ENCODE results near the gene ASPDH.
A peak's percentile ranks its signal among the peaks of the same experiment; 100 is the strongest.

Gene ASPDH

DNA sequence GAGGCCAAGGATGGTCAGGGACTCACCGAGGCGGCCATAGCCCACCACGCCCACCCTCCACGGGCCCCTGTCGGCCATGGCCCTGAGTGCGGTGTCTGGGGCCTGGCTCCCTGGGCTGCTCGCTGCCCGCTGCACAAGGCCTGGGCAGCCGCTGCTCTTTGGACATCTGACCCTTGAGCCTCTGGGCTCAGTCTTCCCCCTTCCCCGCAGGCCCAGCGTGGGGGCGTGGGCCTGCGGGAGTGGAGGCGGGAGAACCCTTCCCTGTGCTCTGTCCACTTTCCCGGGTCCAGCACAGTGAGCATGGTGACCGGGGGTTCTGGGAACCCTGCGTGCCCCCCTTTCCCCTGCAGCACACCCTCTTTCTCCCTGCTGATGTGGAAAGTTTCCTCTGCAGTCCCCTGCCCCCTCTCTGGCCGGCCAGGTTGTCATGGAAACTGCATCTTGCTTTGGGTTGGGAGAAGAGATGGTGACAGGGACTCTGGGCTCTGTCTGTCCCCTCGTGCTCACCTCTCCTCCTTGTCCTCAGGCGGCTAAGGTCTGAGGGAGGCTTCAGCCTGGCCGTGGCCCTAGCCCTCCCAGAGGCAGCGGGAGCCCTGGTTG, at the start of gene ASPDH:
ASPDH (minus strand) TSS at position 168 of the 600 bp plus-strand sequence; CDS start at position 78, 90 bp downstream.
- no peak for DNase-seq (ENCODE audit: low read depth in 2 of 2)

DNA sequence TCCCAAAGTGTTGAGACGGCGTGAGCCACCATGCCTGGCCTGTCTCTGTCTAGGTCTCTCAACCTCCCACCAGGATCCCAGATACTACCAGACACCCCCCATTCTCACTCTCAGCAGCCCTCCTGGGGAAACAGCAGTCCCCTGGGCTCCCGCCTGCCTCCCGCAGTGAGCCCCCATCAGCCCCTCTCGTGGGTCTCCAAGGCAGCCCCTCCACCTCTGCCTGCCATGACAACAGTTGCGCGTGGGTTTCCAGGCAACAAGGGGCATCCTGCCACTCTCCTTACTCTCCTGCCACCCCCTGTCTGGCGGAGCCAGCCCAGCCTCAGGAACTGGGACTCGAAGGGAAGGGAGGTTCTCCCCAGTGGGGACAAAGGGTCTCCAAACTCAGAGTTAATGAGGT, 49.3 kb upstream of the ASPDH start:
- DNase-seq (ENCODE audit: low read depth in 2 of 2): no peak

DNA sequence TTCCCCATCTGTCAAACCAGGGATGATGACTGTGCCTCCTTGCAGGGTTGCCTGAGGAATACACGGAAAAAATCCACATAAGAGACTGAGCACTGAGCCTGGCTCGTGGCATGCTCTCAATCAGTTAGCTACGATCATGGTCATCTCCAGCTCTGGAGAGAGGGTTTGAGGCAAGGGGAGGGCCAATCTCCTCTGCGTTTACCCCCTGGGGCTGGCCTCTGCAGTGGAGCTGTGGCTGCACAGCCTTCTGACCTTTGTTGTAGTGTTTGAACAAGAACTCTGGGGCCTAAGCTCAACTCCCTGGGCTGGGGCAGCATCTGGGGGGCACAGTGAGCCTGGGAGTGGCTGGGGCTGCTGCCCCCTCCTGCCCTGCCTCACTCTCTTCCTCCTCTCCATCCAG, 48.6 kb upstream of the ASPDH start:
- no peak for DNase-seq (ENCODE audit: low read depth in 2 of 2)

DNA sequence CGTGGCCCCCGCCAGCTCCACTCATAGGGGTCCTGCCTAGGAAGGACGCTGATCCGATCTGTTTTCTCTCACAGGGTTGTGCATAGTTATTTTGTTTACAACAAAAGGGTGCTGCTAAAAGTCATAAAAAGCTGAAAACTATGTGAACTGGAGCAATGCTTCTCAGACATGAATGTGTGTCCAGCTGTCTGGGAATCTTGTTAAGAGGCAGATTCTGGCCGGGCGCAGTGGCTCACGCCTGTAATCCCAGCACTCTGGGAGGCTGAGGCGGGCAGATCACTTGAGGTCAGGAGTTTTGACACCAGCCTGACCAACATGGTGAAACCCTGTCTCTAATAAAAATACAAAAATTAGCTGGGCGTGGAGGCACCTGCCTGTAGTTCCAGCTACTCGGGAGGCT, 45.9 kb upstream of the ASPDH start:
- DNase-seq (ENCODE audit: low read depth in 2 of 2): no peak

DNA sequence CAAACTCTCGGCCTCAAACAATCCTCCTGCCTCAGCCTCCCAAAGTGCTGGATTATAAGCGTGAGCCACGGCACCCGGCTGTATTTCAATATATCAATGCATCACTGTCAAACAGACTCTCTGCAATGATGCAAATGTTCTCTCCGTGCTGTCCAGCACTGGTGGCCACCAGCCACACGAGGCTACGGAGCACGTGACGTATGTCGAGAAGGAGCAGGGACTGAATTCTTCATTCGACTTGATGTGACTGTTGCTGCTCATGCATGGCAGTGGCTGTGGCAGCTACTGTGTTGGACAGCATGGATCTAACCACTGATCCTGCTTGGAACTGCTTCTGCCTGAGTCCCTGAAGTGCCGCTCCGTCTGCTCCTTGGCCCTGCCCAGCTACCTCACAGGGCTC, 44.7 kb upstream of the ASPDH start:
- no peak for DNase-seq (ENCODE audit: low read depth in 2 of 2)

DNA sequence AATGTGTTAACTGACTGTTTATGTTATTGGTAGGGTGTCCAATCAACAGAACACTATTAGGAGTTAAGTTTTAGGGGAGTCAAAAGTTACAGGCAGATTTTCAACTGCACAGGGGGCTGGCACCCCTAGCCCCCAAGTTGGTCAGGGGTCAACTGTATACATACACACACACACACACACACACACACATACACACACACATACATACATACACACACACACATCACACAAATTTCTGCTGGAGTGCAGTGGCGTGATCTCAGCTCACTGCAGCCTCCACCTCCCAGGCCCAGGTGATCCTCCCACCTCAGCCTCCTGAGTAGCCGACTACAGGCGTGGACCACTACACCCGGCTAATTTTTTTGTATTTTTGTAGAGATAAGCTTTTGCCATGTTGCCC, 44.3 kb upstream of the ASPDH start:
- DNase-seq (ENCODE audit: low read depth in 2 of 2): no peak

DNA sequence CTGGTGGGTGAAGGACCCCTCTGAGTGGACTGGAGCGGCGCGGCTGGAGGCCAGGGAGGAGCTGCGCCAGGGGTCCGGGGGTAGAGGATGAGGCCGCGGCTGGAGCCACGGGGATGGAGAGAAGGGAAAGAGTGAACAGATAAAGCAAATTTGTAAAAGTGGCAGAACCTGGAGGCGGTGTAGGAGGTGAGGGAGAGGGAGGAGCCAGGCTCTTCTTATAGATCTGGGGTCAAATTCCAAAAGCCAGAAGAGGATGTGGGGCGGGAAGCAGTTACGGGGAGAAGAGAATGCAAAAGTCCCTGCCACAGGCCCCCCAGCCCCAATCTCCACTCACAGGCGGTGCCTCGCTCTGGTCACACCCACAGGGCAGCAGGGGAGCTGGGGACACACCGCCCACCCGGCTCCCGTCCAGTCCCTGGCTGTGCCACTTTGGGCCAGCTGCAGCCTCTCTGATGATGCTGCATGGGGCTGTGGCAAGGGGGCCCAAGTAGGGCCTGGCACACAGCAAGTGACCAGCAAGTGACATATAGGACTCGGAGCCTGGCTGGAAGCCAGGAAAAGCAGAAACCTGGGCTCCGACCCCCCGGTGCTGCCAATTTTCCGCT, 43.4 kb upstream of the ASPDH start:
- DNase-seq (ENCODE audit: low read depth in 2 of 2): no peak

DNA sequence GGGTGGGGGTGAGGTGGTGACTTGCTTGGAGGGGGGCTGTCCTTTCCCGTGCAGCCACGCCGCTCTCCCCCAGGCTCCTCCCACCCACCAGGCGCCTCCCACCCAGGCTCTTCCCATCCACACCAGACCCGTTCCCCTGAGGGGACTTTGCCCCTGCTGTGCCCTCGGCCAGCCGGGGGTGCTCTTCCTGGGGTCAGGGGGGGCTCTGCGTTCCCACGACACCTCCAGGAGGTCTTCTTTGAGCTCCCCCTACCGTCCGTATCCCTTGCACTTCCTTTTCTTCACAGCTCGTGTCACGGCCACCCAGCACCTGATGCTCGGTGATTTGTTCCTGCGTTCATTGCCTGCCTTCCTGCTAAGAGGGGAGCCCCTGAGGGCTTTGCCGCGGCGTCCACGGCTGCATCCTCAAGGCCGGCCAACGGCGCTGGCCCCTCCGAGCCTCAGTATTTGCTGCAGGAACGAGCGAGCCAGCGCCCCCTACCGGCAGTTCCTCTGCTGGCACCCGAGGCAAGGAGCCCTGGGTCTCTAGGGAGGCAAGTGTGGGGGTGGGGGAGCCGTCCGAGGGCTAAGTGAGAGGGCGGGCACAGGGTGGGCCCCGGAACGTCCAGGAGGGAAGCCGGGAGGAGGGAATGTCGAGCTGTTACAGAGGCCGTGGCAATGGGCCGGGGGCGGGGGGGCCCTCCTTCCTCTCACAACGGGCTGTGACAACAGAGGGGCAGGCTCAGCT, 42.7 kb upstream of the ASPDH start:
- peak; percentile 33 to 59 for DNase-seq (ENCODE audit: low read depth in 2 of 2)

DNA sequence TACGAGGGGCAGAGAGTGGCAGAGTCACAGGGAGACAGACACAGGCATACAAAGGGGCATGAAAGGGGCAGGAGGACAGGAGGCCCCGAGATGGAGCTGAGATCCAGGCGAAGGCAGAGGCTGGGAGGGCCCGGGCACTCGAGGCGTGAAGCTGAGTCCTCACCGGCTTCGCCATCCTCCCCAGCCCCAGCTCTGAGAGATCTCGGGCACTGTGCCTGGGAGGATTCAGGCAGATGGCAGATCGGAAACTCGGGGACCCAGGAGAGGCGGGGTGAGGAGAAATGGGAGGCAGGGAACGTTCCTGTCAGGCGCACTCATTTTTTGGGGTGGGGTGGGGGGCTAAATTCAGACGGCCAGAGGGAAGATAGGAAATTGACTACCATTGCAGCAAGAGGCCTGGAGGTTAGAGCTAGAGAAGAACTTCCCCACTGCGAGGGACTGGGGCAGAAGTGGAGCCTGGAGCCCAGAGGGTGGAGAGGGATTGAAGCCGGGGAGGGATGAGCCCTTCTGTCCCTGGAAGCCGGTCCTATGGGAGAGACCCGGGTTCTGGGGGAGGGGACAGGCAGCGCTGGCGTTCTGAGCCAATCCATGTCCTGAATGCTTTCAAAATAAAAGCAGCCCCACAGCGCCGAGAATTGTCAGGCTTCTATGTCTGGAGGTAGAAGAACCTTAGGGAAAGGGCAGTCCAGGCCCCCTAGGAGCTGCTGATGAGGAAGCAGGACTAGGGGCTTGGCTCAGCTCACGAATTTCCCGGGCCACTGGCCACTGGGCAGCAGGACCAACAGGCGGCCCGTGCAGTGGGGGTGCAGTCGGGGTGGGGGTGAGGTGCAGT, 42.0 kb upstream of the ASPDH start:
- DNase-seq (ENCODE audit: low read depth in 2 of 2): no peak

DNA sequence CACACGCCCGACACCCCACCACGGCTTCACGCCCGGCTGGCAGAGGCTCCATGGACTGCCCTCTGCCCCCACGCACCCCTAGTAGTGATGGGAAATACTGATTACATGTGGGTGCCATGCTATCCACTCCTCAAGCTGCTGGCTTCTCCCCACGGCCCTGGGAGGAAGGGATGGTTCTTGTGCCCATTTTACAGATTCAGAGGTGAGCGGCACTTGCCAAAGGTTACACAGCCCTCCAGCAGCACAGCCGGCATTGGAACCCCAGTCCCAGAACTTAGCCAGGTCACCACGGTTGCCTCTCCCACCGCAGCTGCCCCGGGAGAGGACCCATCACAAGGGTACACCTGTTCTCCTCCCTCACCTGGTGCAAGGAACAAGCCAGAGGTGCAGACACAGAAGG, 41.3 kb upstream of the ASPDH start:
- DNase-seq (ENCODE audit: low read depth in 2 of 2): no peak

DNA sequence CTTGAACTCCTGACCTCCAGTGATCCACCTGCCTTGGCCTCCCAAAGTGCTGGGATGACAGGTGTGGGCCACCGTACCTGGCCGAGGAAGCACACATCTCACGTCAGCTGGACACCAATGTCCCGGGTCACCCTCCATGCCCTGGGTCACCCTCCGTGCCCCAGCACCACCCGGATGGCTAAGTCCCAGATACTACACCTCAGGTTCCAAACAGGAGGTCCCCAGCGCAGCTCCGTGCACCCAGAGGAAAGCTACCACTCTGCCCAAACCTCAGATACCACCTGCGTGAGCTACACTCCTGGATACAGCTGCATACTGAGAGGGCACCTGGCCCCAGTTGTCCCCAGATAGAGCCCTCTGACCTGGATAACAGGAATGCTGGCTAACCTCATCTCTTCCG, 40.5 kb upstream of the ASPDH start:
- no peak for DNase-seq (ENCODE audit: low read depth in 2 of 2)

DNA sequence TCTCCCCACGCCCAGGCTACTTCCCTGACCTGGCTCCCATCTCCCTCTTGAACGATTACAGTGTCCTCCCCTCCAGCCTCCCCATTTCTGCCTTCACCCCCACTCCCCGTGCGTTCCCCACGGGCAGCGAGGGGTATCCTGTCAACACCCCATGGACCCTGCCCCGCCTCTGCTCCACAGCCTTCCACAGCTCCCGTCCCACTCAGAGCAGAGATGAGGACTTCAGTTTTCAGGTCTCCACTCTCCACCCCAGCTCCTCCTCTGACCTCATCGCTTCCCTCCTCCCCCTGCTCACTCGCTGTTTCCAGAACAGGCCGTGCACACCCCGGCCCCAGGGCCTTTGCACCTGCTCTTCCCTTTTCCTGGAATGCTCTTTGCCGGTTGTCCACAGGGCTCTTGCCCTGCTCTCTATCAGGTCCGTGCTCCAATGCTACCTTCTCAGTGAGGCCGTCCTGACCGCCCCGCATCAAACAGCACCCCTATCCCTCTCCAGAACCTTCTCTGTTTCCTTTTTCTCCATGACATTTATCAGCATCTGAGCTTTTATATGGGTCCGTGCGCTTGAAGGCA, 39.5 kb upstream of the ASPDH start:
- no peak for DNase-seq (ENCODE audit: low read depth in 2 of 2)

DNA sequence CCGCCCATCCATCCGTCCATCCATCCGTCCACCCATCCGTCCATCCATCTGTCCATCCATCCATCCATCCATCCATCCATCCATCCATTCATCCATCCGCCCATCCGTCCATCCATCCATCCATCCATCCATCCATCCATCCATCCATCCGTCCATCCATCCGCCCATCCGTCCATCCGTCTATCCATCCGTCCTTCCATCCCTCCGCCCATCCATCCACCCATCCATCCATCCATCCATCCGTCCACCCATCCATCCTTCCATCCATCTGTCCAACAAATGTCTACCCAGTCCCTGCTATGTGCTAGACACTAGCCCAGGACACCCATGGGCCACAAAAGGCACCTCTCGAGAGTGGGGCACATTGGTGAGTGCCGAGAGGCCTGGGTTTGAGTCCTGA, 38.8 kb upstream of the ASPDH start:
- DNase-seq (ENCODE audit: low read depth in 2 of 2): no peak

DNA sequence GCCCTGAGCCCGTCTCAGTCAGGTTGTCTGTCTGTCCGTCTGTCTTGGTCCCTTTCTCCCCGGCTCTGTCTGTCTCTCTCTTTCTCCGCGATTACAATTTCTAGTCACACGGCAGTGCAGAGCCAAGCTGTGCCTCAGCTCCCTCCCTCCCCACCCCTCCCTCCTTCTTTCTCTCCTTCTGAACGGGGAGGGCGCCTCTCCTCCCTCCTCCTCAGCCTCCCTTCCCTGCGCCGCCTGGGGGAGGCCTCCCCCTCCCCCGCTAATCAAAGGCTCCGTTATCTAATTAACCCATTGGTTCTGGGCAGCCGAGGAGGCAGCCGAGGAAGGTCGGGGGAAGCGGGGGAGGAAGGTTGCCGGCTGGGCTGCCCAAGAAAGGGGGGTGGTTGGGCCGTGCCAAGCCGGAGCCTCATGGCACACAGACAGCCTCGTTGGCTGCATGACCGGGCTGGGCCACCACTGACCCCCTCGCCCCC, 38.0 kb upstream of the ASPDH start:
- no peak for DNase-seq (ENCODE audit: low read depth in 2 of 2)

DNA sequence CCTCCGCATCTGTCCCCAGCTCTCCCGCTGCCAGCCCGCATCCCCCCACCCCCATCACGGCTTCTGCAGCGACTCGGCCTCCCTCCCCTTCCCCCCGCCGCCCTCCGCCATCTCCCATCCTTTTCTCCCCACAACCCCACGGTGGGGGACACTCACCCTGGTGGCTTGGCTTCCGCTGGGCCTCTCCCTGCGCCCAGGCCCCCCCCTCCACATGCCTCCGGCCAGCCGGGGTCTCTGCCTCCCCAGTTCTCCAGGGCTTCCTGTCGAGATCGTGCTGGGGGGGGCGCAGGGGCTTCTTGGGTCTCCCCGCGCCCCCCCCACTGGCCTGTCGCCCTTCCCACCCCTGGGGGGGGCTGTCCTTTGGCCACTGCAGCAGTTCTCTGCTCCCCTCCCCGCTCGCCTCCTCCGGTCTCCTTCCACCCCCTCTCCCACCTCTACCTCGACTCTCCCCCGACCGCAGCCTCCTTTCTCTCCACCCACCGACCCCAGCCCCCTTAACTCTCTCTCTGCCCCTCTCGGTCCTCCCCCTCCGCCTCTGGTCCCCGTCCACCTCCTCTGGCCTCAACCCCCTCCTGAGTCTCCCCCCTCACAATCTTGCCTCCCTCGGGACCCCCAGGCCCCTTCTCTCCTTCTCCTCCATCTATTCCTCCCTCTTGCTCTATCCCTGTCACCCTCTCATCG, 37.5 kb upstream of the ASPDH start:
- no peak for DNase-seq (ENCODE audit: low read depth in 2 of 2)

DNA sequence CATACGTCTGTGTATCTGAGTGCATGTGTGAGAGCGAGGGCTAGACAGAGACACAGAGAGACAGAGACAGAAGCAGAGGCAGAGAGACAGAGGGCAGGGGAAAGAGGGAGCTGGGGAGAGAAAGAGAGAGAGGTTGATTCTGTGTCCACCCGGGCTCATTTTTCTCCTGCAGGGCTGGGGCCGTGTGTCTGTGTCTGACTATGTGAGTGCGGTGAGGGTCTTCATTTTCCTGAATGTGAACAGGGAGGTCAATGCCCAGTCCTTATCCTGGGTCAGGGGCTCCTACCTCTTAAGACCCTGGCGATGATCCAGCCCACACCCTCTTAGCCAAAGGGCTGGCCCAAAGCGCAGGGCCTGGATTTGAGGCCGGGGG, 36.9 kb upstream of the ASPDH start:
- DNase-seq (ENCODE audit: low read depth in 2 of 2): no peak

DNA sequence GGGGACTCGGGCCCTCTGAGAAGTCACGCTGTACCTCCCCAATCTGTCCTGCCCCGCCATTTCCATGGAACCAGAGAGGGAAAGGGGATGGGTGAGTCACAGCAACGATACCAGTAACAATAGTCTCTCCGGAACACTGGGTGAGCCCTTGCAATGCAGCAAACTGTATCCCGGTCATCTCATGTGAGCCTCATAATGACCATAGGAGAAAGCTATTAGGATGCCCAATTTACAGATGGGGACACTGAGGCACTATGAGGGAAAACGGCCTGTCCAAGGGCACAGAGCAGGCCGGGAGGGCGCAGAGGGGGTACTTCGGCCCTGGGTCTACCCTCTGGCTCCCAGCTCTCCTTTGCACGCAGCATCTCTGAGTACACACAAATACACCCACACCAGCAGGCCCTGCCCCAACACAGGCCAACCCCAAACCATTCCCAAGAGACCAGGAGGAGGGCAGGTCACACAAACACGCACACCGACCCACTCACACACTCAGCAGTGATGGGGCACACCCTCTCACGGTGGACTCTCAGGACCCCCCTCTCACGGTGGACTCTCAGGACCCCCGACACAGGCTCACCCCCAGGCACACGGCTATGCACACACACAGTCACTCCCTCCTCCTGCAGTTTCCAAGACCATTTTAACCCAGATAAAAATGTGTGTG, 36.3 kb upstream of the ASPDH start:
- no peak for DNase-seq (ENCODE audit: low read depth in 2 of 2)

DNA sequence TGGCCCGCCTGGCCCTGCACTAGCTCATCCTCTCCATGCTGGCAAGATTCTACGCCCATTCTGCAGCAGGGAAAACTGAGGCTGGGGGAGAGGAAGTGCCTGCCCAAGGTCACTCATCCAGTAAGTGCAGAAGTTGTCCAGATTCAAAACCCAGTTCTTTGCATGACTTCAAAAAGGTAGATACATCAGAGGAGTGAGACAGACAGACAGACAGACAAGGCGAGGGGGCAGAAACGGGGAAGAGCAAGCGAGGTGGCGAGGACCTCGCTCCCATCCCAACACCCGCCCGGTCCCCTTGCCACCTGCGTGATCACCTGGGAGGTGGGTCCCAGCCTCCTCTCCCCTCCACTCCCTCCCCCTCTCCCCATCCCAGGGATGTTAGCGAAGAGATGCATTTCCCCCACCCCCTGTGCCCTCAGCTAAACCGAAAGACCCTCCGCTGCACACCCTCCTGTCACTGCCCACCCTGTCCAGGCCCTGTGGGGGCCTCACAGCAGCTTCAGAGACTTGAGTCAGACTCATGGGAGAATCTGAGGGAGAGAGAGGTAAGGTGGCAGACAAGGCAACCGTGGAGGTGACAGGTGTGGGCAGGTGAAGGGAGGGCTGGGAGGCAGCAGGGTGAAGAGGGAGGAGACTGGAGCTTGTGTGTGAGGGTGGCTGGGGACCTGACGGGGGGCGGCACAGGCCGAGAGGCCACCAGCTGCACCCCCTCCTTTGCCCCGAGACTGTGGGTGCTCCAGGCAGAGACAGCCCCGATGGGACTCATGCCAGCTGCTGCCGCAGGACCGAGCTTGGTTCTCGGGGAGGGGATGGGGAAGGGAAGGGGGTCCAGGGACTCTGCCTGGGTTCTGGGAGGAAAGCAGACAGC, 35.6 kb upstream of the ASPDH start:
- DNase-seq (ENCODE audit: low read depth in 2 of 2): no peak

DNA sequence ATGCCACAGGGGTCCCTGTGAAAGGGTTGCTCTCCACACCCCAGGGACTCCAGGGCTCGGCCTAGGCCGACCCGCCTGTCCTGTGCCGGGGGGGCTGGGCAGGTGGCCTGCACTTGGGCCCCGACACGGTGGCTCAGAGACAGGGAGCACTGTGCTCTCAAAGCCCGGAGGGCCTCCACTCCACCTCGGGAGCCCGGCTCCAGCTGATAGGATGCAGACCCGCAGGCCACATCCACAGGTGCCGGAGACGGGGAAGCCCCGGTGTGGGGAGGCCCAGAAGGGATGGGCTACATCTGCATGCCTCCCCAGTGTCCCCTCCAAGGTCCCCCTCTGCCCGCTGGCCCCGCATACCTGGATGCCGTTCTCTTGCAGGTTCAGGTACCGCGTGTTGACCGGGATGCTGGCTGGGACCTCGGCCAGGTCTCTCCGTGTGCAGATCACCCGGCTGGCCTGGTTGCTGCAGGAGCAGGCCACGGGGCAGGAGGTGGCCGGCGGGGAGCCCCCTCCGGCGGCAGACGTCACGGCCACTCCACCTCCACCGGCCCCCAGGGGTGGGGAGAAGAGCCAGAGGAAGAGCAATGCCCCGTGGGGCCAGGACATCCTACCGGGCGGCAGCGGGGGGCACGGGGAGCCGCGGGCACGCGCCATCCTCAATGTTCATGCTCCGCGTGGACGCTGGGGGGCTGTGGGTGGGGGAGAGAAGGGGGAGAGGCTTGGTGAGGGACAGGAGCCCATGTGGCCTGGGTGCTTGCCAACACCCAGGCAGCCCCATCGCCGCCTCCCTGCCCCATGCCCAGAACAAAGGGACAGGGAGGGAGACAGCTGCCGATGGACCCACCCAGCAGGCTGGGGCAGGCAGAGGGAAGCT, 34.7 kb upstream of the ASPDH start:
- DNase-seq (ENCODE audit: low read depth in 2 of 2): no peak

All from stimulated activated CD8-positive, alpha-beta memory T cell treated with anti-CD3 and anti-CD28 coated beads, Interleukin-2, amount 100 ng/mL, for 1 hour (primary cell).